Panc1 (cell line): ENCODE data around the gene NKAIN2. TPM values are rescaled to one million over a fixed set of nuclear protein-coding genes. Genes with fewer than 3 reads are reported as not detected.
"Not testable (repeated sequence)": the region's sequence is repeated elsewhere in the genome, so short reads cannot be mapped to it uniquely, and the experiment has no call there.

ENCODE experiments used
- ATAC-seq: fragments of 200-7000 bp; cut with Tn5 transposase; 2 replicates; pipeline ENCODE4 v1.9.1; 2020; ENCODE audit warnings: mild to moderate bottlenecking, moderate library complexity
- BruUV-seq: library from RNA; stranded (reverse); fragments of 400-500 nt; replicated peaks from 2 replicates; lab custom pipeline; 2021; lab: Mats Ljungman, UMichigan
- CTCF ChIA-PET: fragments of 300-600 bp; sonication (Branson Sonifier 250); formaldehyde crosslinking; loops from one replicate; lab custom pipeline; 2022; ENCODE audit warnings: antibody characterized with exemption; lab: Charles Lee
- POLR2A ChIA-PET: fragments of 300-600 bp; sonication (Branson Sonifier 250); formaldehyde crosslinking; loops from one replicate; lab custom pipeline; 2022; ENCODE audit warnings: antibody characterized with exemption; lab: Charles Lee
- DNase-seq: peaks from one replicate; pipeline ENCODE4 v3.0.0-alpha.2; 2010; ENCODE audit warnings: low read depth, low spot score
- H3K27ac ChIP-seq: 2 replicates; pipeline ENCODE4 v1.5.1; 2011; ENCODE audit warnings: mild to moderate bottlenecking, low read length, inconsistent platforms
- H3K27me3 ChIP-seq: fragments of 200-500 bp; sonication (Bioruptor generic); 2 replicates; pipeline ENCODE4 v1.6.0; 2014; ENCODE audit warnings: low read length, inconsistent platforms; ENCODE audit not compliant: control insufficient read depth, insufficient read depth
- H3K36me3 ChIP-seq: fragments of 200-500 bp; sonication (Bioruptor generic); 2 replicates; pipeline ENCODE4 v1.5.1; 2014; ENCODE audit warnings: inconsistent platforms, mild to moderate bottlenecking, low read length, moderate library complexity; ENCODE audit not compliant: control insufficient read depth, insufficient read depth
- H3K4me1 ChIP-seq: 2 replicates; pipeline ENCODE4 v1.5.1; 2011; ENCODE audit warnings: inconsistent platforms, mild to moderate bottlenecking, low read length, moderate library complexity; ENCODE audit not compliant: control insufficient read depth, insufficient read depth
- H3K4me3 ChIP-seq, 2 experiments: 2 replicates each; pipeline ENCODE4 v1.5.1; 2011 to 2012; ENCODE audit warnings: low read depth in 2 of 2, low read length in 2 of 2, mild to moderate bottlenecking in 2 of 2, inconsistent platforms in 1 of 2, moderate library complexity in 1 of 2
- H3K9me3 ChIP-seq: fragments of 200-500 bp; sonication (Bioruptor generic); 2 replicates; pipeline ENCODE4 v1.5.1; 2014; ENCODE audit warnings: low read depth, mild to moderate bottlenecking, inconsistent platforms, low read length, moderate library complexity; ENCODE audit not compliant: control insufficient read depth, insufficient read depth
- POLR2AphosphoS5 ChIP-seq: IDR thresholded peaks from 2 replicates; pipeline ENCODE4 v1.6.1; 2012; ENCODE audit warnings: mild to moderate bottlenecking, low read depth, low read length, moderate library complexity
- SIN3A ChIP-seq: IDR thresholded peaks from 2 replicates; pipeline ENCODE4 v1.6.1; 2012; ENCODE audit warnings: low read depth, mild to moderate bottlenecking, low read length, moderate library complexity, borderline replicate concordance; ENCODE audit not compliant: insufficient read depth
- TCF7L2 ChIP-seq: IDR thresholded peaks from 2 replicates; pipeline ENCODE4 v1.6.1; 2011; ENCODE audit warnings: mild to moderate bottlenecking, low read depth, low read length, inconsistent platforms
- in situ Hi-C: cut with HindIII; loops from 2 replicates; pipeline ENCODE4 v1.10.0; 2016; ENCODE audit warnings: low sequenced_read_pairs, low pct_unique_long_range_greater_than_20kb
- intact Hi-C: fragments of 100-400 bp; cut with micrococcal nuclease; formaldehyde crosslinking; loops from one replicate; pipeline ENCODE4 v1.10.0; 2022; ENCODE audit not compliant: unreplicated experiment
- total RNA-seq: library from RNA; stranded (reverse); gene quantifications from one replicate; pipeline ENCODE4 v1.2.1, GENCODE V29; 2021; ENCODE audit not compliant: unreplicated experiment
- TF ChIP-seq, protein P1 (sequence below): fragments of 450-650 bp; IDR thresholded peaks from 2 replicates; pipeline ENCODE4 v1.5.1; 2017; ENCODE audit warnings: mild to moderate bottlenecking
- TF ChIP-seq, protein P2 (sequence below), 2 experiments: IDR thresholded peaks; 2 replicates each; pipeline ENCODE4 v1.6.1; 2011 to 2012; ENCODE audit warnings: low read depth in 2 of 2, control low read depth in 1 of 2, low read length in 1 of 2, mild to moderate bottlenecking in 1 of 2, moderate library complexity in 1 of 2; ENCODE audit not compliant: insufficient read depth in 1 of 2

Gene NKAIN2
- total RNA-seq, 1 experiment from 2014 or later = 2.6 TPM

DNA sequence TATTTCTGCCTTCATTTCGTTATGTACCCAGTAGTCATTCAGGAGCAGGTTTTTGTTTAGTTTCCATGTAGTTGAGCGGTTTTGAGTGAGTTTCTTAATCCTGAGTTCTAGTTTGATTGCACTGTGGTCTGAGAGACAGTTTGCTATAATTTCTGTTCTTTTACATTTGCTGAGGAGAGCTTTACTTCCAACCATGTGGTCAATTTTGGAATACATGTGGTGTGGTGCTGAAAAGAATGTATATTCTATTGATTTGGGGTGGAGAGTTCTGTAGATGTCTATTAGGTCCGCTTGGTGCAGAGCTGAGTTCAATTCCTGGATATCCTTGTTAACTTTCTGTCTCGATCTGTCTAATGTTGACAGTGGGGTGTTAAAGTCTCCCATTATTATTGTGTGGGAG lies 606.8 kb downstream of the NKAIN2 start:
- DNase-seq, H3K27ac ChIP-seq, H3K4me1 ChIP-seq, BruUV-seq, H3K27me3 ChIP-seq, H3K9me3 ChIP-seq, ATAC-seq, H3K36me3 ChIP-seq, CTCF ChIA-PET, in situ Hi-C loops, H3K4me3 ChIP-seq, POLR2A ChIA-PET, intact Hi-C loops: not testable (repeated sequence)

DNA sequence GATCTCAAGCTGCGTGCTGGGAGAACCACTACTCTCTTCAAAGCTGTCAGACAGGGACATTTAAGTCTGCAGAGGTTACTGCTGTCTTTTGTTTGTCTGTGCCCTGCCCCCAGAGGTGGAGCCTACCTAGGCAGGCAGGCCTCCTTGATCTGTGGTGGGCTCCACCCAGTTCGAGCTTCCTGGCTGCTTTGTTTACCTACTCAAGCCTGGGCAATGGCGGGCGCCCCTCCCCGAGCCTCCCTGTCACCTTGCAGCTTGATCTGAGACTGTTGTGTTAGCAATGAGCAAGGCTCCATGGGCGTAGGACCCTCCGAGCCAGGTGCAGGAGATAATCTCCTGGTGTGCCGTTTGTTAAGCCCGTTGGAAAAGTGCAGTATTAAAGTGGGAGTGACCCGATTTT lies 609.0 kb downstream of the NKAIN2 start:
- DNase-seq, H3K4me1 ChIP-seq, H3K4me3 ChIP-seq, ATAC-seq, H3K27ac ChIP-seq, BruUV-seq, H3K9me3 ChIP-seq, CTCF ChIA-PET, POLR2A ChIA-PET, H3K27me3 ChIP-seq, in situ Hi-C loops, H3K36me3 ChIP-seq, intact Hi-C loops: not testable (repeated sequence)

DNA sequence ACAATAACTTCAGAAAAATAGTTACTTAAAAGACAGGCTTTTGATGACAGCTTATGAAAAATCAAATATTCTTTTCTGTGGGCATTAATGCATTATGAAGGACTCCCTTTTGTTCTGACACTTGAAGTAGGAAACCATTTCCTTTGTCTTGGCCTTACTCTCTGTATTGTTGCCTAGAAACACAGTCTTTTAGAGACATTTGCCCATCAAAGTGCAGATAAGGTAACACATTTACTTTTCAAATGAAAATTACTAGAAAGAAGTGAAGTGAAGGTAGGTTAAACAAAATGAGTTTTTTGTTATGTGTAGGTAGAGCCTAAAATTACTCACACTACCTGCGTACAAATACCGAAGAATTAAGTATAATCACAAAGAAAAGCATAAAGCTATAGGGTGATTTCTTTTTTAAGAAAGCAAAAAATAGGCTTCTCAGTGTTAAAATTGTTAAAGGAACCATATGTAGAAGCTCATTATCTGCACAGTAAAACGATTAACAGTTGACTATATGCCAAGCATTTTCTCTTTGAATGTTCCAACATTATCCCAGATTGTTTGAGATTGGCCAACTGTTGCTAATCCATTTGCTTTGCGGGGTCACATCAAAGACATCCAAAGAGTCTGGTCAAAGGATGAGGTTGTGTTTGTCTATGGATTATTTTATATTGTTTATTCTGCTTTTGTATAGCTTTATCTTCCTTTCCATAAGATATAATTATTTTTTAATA lies 616.6 kb downstream of the NKAIN2 start:
- no peaks in the 10 kb centered on the region for H3K27me3 ChIP-seq
- in situ Hi-C loops (no loop called here), intact Hi-C loops (no loop called here)
- H3K36me3 ChIP-seq = no peaks in the 10 kb centered on the region
- ATAC-seq (no peak), DNase-seq (no peak)
- CTCF ChIA-PET = no interaction called here
- TF ChIP-seq, protein P1, sequence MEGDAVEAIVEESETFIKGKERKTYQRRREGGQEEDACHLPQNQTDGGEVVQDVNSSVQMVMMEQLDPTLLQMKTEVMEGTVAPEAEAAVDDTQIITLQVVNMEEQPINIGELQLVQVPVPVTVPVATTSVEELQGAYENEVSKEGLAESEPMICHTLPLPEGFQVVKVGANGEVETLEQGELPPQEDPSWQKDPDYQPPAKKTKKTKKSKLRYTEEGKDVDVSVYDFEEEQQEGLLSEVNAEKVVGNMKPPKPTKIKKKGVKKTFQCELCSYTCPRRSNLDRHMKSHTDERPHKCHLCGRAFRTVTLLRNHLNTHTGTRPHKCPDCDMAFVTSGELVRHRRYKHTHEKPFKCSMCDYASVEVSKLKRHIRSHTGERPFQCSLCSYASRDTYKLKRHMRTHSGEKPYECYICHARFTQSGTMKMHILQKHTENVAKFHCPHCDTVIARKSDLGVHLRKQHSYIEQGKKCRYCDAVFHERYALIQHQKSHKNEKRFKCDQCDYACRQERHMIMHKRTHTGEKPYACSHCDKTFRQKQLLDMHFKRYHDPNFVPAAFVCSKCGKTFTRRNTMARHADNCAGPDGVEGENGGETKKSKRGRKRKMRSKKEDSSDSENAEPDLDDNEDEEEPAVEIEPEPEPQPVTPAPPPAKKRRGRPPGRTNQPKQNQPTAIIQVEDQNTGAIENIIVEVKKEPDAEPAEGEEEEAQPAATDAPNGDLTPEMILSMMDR = no peak
- TF ChIP-seq, protein P2, sequence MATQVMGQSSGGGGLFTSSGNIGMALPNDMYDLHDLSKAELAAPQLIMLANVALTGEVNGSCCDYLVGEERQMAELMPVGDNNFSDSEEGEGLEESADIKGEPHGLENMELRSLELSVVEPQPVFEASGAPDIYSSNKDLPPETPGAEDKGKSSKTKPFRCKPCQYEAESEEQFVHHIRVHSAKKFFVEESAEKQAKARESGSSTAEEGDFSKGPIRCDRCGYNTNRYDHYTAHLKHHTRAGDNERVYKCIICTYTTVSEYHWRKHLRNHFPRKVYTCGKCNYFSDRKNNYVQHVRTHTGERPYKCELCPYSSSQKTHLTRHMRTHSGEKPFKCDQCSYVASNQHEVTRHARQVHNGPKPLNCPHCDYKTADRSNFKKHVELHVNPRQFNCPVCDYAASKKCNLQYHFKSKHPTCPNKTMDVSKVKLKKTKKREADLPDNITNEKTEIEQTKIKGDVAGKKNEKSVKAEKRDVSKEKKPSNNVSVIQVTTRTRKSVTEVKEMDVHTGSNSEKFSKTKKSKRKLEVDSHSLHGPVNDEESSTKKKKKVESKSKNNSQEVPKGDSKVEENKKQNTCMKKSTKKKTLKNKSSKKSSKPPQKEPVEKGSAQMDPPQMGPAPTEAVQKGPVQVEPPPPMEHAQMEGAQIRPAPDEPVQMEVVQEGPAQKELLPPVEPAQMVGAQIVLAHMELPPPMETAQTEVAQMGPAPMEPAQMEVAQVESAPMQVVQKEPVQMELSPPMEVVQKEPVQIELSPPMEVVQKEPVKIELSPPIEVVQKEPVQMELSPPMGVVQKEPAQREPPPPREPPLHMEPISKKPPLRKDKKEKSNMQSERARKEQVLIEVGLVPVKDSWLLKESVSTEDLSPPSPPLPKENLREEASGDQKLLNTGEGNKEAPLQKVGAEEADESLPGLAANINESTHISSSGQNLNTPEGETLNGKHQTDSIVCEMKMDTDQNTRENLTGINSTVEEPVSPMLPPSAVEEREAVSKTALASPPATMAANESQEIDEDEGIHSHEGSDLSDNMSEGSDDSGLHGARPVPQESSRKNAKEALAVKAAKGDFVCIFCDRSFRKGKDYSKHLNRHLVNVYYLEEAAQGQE (IDR thresholded peaks at IDR 0.05; ENCODE audit: insufficient read depth in 1 of 2, low read depth in 2 of 2, low read length in 1 of 2) = no peak
- TF ChIP-seq POLR2AphosphoS5 (no peak), TCF7L2 (no peak), SIN3A (no peak)
- no peak overlapping the region for H3K4me3 ChIP-seq
- no TSS peak for BruUV-seq
- no peaks in the 10 kb centered on the region for H3K9me3 ChIP-seq
- no peaks in the 10 kb centered on the region for H3K4me1 ChIP-seq
- POLR2A ChIA-PET = no interaction called here
- H3K27ac ChIP-seq = peak overlapping the region; percentile 10; the same call in 1 of the 2 replicates
